HG02571 (cell line): Measurements from ENCODE around the gene SH3PXD2B.

Experiments
- ATAC-seq: cut with Tn5 transposase; IDR thresholded peaks from one replicate; pipeline ENCODE4 v1.9.1; 2021; ENCODE audit warnings: mild to moderate bottlenecking, moderate library complexity; ENCODE audit not compliant: unreplicated experiment

Gene SH3PXD2B

DNA sequence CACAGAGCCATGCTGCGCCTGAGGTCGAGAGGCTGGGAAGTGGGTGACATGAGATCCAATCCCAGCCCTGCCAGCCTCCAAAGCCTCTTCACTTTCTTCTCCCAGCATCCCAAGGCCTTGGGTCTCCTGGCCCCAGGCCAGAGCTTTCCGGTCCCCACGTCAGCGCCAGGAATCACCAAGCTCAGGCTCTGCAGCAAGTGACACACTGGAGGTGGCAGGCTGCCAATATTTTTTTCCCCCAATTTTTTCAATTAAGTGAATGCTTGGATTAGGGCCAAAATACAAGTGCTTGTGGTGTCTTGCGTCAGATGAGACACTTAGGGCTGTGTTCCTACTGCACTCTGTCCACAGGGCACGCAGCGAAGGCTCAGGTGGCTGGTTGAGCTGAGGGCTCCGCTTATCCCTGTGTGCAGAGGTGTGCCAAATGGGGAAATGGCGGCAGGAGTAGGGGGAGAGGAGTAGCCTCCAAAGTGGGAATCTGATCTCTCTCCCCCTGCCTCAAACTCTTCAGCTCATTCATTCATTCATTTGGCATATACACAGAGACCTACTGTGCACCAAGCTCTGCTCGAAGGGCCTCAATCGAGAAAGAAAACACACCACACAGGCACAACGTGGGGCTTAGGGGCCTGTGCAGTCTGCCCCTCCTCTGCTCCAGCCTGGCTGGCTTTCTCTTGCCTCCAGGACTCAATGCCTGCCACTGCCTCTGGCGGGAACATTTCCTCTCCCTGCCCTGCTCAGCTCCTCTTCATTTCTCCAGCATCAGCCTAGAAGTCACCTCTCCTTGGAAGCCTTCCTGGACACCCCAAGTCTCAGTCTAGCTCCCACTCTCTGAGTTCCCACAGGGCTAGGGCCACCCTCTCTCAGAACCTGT, 16.6 kb downstream of the SH3PXD2B start:
- no peak for ATAC-seq

DNA sequence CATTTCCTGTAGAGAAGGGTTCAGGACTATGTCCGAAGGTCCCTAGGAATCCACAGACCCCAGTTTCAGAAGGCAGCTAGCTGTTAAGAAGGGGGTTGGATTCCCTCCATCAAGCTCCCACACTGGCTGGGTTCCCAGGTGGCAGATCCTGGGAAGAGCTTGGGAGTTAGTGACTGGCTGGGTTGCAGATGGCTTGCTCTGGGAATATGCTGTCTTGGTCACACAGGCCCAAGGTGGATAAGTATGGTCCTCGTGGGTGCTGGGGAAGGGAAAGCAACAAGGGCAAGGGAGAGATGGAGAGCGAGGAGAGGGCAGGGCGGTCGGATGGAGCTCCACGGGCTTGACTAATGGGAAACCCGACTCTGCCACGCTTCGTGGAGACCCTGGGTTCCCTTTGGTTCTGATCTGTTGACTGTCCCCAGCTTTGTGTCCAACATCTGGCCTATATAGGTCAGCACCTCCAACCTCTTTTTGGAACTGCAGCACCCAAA, 17.4 kb downstream of the SH3PXD2B start:
- no peak for ATAC-seq

DNA sequence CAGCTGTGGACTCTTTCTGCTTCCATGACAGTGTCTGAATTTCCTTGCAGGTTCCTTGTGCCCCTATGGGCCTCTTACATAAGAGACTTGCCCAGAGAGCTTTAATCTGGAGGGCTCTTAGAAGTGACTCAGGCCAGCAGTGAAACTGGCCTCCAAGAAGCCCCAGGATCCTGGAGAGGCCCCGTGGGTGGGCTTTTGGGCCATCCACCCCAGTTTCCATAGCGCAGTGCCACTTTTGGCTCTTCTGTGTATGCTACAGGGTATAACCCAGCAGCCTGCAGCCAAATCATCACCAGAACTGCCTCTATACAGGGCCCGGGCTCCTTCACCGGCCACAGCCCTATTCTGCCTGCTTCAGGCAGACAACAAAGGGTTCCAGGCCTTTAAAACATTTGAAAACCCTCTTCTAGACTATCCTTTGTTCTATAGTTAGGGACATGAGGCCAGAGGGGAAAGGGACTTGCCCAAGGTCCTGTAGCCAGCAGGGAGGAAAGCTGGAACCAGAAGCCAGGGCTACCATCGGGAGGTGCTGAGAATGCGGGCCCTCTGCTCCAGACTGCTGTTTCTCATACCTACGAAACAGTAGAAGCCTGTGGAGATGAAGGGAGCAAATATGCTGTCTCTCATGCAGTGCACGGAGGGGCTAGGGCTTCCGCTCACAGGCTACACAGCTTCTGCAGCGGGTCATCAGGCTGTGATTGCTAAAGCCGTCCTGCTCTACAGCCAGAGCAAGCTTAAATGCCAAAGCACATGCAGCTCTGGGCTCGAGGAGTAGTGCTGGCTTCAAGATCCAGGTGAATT, 18.0 kb downstream of the SH3PXD2B start:
- no peak for ATAC-seq

DNA sequence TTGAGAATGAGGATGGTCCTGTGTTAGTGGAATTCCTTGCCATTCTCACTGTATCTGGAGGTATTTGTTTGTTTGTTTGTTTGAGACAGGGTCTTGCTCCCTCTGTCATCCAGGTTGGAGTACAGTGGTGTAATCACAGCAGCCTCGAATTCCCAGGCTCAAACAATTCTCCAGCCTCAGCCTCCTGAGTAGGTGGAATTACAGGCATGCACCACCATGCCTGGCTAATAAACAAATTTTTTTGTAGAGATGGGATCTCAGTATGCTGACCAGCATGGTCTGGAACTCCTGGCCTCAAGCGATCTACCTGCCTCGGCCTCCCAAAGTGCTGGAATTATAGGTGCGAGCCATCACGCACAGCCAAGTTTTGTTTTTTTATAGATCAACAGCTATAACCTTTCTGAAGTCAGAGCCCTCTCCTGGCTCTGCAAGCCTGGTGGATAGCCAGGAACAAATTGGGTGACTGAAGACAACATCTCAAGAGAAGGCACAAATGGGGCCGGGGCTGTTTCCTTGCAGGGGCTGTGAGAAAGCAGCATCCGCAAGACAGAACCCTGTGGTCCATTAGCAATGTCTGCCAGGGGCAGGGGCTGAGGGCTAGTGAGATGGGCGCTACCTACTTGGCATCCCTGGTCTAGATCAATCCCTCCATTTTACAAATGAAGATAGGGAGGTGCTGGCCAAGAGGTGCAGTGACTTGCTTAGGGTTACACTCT, 18.8 kb downstream of the SH3PXD2B start:
- ATAC-seq, result no peak

DNA sequence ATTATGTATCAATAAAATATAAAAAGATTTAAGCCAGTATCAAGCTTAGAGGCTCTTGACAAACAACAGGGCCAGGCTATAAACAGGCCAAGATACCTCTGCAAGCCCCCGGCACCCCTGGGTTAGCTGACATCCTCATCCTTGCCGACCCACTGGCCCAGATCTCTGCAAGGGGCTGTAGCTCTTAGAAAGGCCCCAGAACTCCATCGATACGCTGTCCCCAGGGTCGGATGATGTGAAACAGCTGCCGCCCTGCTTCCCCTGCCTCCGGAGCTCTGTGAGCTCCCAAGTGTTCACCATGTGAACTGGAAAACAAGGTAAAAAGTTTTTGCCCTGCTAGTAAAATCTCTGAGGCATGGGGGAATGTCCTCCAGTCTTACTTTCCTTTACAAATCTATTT, 20.1 kb downstream of the SH3PXD2B start:
- ATAC-seq, result no peak

DNA sequence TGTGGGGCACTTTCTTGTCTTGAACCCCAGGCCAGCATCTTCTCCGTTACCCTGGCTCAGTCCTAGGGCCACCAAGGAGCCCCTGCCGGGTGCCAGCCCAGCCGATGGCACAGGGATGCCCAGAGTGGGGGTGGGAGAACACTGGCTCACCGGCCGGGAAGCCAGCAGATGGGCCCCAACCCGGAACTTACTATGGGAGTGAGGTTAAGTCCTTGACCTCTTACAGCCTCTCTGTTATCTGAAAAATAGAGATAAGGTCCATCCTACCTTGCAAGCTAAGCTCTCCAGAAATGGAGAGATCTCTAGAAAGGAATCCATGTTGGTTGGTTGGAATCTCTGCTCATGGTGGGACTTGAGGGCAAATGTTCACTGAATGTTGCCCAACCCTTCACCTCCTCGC, 20.8 kb downstream of the SH3PXD2B start:
- ATAC-seq, result no peak

DNA sequence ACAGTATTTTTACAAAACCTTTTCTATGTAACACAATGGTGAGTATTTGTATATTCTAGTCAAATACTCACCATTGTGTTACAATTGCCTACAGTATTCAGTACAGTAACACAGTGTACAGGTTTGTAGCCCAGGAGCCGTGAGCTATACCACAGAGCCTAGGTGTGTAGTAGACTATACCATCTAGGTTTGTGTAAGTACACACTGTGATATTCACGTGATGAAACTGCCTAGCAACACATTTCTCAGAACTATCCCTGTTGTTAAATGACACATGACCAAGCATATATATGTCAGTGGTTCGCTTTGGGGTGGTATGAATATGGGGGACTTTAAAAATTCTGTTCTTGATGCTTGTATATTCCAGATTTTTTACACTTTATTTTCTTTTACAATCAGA, 21.3 kb downstream of the SH3PXD2B start:
- no peak for ATAC-seq

DNA sequence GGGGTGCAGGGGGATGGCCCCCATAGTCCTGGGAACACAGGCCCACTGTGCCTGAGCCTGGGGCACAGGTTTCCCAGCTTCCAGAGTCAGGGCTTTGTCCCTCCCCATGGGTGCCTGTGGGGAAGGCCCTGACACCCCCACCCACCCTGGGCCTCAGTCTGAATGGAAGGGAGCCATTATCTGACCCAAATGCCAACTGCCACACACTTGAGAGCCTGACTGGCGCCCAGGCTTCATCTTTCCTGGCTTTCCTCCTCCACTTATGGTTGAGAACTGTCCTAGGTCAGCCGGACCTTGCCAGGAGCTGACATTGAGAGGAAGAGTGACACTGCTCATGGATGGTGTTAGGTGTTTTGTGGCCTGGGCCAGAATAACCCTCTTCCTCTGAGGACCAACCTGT, 24.0 kb downstream of the SH3PXD2B start:
- no peak for ATAC-seq

DNA sequence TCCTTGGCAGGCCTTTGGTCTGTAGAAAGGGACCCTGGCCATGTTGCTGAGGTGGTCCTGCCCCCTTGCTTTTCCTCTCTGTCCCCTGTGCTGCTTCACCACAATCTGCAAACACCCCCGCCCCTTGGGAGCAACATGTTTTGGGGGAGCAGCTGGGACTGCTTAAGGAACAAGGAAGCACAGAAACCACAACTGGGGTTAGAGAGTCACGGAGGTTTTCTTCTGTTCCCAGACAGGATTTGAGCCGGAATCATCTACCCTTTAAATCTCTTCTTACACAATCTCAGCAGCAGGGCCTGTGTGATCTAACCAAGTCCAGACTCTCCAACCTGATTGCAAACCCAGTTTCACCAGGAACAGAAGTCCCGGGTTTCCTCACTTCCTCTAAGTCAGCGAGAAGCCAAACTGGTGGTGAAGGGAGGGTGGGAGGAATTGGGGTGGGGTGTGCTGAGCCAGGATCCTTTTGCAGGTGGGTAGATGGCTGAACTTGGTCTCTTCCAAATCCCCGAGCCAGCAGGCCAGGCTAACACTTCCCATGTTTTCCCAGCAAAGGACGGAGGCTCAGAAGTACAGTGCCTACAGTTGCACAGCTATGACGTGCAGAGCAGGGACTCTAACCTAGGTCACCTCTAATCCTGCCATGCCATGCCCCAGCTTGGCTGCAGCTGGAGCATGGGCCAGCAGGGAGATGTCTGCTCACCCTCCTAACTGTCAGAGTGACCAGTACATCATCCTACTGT, 25.0 kb downstream of the SH3PXD2B start:
- no peak for ATAC-seq

DNA sequence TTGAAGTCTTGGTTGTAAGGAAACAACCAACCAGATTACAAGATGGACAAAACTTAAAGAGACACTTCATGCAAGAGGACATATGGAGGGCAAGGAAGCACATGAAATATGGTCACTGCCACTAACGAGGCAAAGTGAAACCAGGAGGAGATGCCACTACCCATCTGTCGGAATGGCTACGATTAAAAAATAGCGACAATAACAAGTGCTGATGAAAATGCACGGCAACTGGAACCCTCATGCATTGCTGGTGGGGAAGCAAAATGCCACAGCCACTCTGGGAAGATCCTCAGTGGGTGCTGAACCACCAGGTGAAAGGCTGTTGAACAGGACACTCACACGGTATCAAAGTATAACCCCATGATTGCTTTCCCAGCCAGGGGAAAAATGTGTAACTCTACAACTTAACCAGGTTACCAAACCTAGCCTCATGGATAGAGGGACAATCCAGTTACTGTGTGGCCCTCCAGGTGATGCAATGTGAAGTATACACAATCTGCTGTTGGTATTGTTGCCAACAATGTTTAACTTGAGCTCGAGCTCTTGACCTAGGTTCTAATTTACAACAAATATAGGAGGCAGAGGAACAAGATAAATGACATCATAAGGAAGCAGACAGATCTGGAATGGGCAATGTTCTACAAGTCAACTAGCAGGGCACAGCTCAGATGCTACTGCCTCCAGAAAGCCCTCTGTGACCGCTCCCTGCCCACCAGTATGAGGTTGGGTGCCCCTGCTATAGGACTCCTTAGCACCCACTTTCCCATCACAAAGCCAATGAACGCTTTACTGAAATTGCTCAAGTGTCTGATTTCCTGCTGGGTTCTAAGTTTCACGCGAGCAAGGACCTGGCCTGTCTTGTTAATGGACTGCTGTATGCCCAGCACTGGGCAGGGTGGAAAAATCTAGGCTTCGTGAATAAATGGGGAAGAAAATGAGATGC, 25.8 kb downstream of the SH3PXD2B start:
- ATAC-seq, result no peak

DNA sequence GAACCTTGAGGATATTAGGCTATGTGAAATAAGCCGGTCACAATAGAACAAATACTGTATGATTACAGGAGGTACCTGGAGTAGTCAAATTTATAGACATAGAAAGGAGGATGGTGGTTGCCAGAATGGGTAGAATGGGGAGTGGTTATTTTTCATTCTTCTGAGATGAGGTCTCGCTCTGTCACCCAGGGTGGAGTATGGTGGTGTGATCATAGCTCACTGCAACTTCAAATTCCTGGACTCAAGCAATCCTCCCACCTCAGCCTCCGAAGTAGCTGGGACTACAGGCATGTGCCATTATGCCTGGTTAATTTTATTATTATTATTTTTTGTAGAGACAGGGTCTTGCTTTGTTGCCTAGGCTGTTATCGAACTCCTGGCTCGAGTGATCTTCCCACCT, 27.1 kb downstream of the SH3PXD2B start:
- no peak for ATAC-seq

DNA sequence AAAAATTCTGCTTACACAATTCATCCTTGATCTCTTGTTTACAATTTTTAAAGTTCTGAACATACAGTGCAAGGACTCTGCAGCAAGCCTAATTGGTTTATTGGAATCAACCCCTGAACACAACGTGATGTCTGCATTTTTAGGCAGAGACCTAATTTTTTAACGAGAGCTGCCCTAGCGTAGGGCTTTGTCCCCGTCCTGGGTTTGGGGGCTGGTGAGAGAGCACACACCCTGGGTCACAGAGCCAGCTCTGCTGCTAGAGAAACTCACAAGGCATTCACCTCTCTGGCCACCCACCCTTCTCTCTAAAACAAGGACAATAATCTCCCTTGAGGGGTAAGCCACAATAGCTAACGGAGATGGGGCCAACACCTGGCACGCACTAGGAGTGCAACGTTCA, 28.2 kb downstream of the SH3PXD2B start:
- no peak for ATAC-seq

DNA sequence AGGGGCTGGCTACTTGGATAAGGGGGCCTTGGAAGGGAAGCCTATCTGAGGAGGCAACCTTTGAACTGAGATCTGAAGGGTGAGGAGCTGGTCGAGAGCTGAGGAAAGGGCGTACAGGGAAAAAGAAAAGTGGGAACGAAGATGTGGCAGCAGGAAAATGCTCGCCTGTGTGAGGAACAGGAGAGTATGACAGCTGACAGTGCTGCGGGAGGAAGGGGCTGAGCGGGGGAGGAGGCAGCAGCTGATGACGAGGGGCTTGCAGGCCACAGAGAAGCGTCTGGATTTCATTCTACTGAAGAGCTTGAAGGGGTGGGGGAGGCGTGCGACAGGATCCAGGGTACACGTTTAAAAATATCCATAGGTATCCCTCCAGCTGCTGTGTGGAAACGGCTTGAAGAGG, 28.9 kb downstream of the SH3PXD2B start:
- no peak for ATAC-seq

DNA sequence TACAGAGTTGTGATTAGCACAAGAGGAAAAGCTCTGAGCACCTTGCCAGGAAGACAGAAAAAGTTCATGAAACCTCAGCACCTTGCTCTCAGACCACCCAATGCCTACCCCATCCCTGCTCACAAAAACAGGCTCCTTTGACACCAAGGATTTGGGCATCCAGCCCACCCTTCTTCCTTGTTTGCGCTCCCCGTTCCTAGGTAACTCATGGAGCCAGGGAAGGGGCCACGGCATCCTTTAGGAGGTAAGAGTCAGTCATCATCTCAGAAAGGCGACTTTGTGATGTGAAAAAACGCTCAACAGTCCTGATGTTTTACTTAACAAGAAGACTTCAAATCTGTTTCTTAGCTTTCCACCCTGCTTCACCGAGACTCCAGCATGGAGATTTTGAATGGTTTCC, 29.5 kb downstream of the SH3PXD2B start:
- ATAC-seq, result no peak

DNA sequence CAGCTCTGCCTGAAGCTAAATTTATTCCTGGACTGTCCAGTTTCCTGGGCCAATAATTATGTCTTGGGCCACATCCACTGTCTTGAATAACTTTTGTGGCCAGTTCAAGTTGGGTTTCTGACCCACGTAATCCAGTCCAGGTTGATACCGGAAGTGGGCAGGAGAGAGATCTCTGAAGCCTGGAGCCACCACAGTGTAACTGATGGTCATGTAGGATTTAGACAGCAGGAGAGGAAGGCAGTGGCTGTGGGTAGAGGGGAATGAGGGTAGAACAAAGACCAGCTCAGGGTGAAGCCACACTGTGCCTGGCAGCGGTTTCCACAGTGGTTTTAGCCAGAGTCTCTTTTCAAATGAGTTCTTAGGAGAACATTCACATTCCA, 30.2 kb downstream of the SH3PXD2B start:
- ATAC-seq, result no peak

DNA sequence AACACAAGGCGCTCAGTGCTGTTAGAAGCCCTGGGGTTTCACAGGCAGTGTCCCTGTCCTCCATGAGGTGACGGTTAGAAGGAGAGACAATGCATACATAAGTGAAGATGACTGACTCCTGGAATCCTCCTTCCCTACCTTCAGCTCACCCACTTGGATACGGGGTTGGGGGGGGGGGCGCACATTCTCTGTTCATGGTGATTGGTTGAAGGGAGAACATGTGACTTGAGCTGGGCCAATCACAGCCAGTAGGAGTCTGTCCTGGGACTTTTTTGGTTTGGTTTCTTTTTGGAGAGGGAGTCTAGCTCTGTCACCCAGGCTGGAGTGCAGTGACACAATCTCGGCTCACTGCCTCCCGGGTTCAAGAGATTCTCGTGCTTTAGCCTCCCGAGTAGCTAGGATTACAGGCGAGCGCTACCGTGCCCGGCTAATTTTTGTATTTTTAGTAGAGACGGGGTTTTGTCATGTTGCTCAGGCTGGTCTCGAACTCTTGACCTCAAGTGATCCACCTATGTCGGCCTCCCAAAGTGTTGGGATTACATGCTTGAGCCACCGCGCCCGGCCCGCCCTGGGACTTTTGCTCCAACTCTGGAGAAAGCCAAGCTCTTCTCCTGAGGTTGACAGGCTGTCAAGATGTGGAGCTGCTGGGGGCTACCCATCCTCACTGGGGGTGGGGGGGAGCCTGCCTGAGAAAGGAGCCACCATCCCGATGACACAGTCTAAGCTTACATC, 30.8 kb downstream of the SH3PXD2B start:
- no peak for ATAC-seq

DNA sequence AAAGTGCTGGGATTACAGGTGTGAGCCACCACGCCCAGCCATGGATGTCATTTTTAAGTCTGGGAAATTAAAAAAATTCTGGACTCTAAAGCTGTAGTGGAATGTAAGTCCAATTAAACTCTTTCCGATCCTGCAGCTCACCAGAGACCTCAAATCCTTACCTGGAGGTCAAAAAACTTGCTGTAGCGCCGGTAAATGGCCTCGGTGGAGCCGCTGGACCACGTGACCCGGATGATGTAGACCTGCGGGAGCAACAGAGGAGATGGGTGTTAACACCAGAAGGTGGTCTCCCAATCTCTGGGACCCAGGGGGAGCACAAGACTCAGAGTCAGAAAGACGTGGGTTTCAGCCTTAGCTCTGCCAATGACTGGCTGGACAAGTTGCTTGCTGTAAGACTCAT, 32.1 kb downstream of the SH3PXD2B start:
- ATAC-seq, result no peak

DNA sequence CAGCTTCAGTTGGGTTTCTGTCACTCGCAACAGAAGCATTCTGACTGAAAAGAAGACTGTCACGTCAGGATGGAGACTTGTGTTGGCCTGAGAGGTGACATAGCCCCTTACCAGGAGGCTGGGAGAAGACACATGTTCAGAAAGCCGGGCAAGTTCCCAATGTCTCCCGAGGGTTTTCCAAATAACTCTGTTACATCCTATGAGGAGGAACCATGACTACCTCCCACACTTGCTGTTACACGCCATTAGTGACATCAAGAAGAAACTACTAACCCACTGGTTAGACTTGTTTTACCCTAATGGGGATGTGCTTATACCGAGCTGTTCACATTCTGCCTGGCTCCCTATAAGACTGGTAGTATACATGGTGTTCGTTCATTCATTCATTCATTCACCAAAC, 33.3 kb downstream of the SH3PXD2B start:
- ATAC-seq, result no peak
